Measurements from ENCODE around the gene YIF1A. TPM values are rescaled to one million over a fixed set of nuclear protein-coding genes. Genes with fewer than 3 reads are reported as not detected.
A peak's percentile ranks its signal among the peaks of the same experiment; 100 is the strongest.

Gene YIF1A
- 115 TPM for total RNA-seq (ENCODE audit: unreplicated experiment)
- long read RNA-seq, transcript YIF1A-203 (8 exons, 1,124 nt), result major isoform, 147 of 174 reads
- long read RNA-seq, partial matches to known transcripts, result 9 of 174 reads
- long read RNA-seq, other reads (novel, unspliced or antisense), result 14 of 174 reads

DNA sequence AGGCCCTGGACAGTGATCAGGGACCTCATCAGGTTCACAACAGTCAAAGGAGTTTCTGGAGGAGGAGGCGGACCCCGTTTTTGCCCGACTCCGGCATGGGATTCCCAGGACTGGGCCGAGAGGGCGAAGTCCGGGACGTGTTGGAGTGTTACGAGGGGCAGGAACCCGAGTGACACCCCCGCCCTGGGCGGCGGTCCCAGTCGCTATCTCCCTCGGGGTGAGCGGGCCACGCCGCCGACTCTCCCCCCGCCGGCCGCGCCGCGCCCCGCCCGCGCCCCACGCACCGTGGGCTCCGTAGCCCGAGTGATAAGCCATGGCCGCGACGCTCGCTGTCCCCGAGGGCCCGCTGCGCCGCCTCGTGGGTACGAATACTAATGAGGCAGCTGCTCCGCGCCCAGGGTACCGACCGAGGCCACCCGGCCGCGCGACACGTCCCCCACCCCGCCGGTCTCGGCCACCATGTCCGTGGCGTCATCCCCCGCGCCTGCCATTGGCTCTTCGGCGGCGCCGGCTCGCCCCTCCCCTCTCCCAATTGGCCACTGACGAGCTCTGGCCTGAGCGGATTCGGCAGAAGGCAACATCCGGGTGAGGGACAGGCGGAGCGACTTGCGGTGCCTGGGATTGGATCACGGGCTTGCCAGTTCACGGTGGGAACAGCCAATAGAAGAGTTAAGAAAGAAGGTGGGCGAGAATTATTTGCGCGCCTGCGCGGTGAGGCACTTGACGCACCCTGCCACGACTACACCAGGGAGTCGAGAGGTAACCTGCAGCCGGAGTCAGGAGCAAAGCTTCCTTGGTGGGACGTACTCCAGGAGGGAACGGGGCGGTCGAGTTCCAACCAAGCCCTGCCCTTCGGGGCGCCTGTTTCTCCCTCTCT lies at the start of gene YIF1A:
TSS of gene YIF1A (minus strand) at position 473 of the 877 bp plus-strand sequence. CDS start at position 315, 158 bp downstream.
- H3K36me3 Mint-ChIP-seq (ENCODE audit: unreplicated experiment), result no peaks in the 10 kb centered on the region
- peak; percentile 99 for DNase-seq
- peak within 1 kb of the TSS; percentile 96 for H3K4me3 Mint-ChIP-seq (ENCODE audit: unreplicated experiment)

GRCh38 chr11:66337103-66337899 lies 48.4 kb upstream of the YIF1A start:
- DNase-seq, result peak; percentile 62
- peak overlapping the region; percentile 75 for H3K4me3 Mint-ChIP-seq (ENCODE audit: unreplicated experiment)
- peaks cover 2% of the 10 kb centered on the region for H3K9me3 Mint-ChIP-seq (ENCODE audit: unreplicated experiment)
- TF ChIP-seq, protein P1, sequence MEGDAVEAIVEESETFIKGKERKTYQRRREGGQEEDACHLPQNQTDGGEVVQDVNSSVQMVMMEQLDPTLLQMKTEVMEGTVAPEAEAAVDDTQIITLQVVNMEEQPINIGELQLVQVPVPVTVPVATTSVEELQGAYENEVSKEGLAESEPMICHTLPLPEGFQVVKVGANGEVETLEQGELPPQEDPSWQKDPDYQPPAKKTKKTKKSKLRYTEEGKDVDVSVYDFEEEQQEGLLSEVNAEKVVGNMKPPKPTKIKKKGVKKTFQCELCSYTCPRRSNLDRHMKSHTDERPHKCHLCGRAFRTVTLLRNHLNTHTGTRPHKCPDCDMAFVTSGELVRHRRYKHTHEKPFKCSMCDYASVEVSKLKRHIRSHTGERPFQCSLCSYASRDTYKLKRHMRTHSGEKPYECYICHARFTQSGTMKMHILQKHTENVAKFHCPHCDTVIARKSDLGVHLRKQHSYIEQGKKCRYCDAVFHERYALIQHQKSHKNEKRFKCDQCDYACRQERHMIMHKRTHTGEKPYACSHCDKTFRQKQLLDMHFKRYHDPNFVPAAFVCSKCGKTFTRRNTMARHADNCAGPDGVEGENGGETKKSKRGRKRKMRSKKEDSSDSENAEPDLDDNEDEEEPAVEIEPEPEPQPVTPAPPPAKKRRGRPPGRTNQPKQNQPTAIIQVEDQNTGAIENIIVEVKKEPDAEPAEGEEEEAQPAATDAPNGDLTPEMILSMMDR (IDR thresholded peaks at IDR 0.05; ENCODE audit: partially characterized antibody, unreplicated experiment), result no peak
- H3K27me3 Mint-ChIP-seq (ENCODE audit: unreplicated experiment), result peaks cover 10% of the 10 kb centered on the region
- peak overlapping the region; percentile 93 for H3K27ac Mint-ChIP-seq (ENCODE audit: unreplicated experiment)
- peaks cover 18% of the 10 kb centered on the region for H3K4me1 Mint-ChIP-seq (ENCODE audit: low read depth, unreplicated experiment)
- no peaks in the 10 kb centered on the region for H3K36me3 Mint-ChIP-seq (ENCODE audit: unreplicated experiment)

More for the DNA sequence above, at the start of gene YIF1A:
- Mint-ChIP-seq H3K9me3 (ENCODE audit: unreplicated experiment) (peaks cover 21% of the 10 kb centered on the region), H3K27ac (ENCODE audit: unreplicated experiment) (peak within 1 kb of the TSS; percentile 98), H3K4me1 (ENCODE audit: low read depth, unreplicated experiment) (peaks cover 34% of the 10 kb centered on the region), H3K27me3 (ENCODE audit: unreplicated experiment) (peaks cover 29% of the 10 kb centered on the region)
- TF ChIP-seq, protein P1 (IDR thresholded peaks at IDR 0.05; ENCODE audit: partially characterized antibody, unreplicated experiment), result no peak

GRCh38 chr11:66336234-66337102 lies 47.5 kb upstream of the YIF1A start, which contains the start of gene RIN1:
RIN1 (minus strand) TSS chr11:66336434; CDS start chr11:66336402, 32 bp downstream.
- H3K9me3 Mint-ChIP-seq (ENCODE audit: unreplicated experiment), result no peaks in the 10 kb centered on the region
- TF ChIP-seq, protein P1 (IDR thresholded peaks at IDR 0.05; ENCODE audit: partially characterized antibody, unreplicated experiment), result no peak
- peaks cover 10% of the 10 kb centered on the region for H3K27me3 Mint-ChIP-seq (ENCODE audit: unreplicated experiment)
- H3K4me1 Mint-ChIP-seq (ENCODE audit: low read depth, unreplicated experiment), result peaks cover 18% of the 10 kb centered on the region
- H3K27ac Mint-ChIP-seq (ENCODE audit: unreplicated experiment), result peak within 1 kb of the TSS; percentile 93
- peak; percentile 61 for DNase-seq
- peak within 1 kb of the TSS; percentile 75 for H3K4me3 Mint-ChIP-seq (ENCODE audit: unreplicated experiment)
- H3K36me3 Mint-ChIP-seq (ENCODE audit: unreplicated experiment), result no peaks in the 10 kb centered on the region

- H3K27ac Mint-ChIP-seq (ENCODE audit: unreplicated experiment), result no peak overlapping the region
Measured at GRCh38 chr11:66335531-66336233, 46.7 kb upstream of the YIF1A start.

More at GRCh38 chr11:66335531-66336233, 46.7 kb upstream of the YIF1A start:
- Mint-ChIP-seq H3K4me3 (ENCODE audit: unreplicated experiment) (peak overlapping the region; percentile 55), H3K27me3 (ENCODE audit: unreplicated experiment) (peaks cover 10% of the 10 kb centered on the region), H3K9me3 (ENCODE audit: unreplicated experiment) (no peaks in the 10 kb centered on the region), H3K36me3 (ENCODE audit: unreplicated experiment) (no peaks in the 10 kb centered on the region), H3K4me1 (ENCODE audit: low read depth, unreplicated experiment) (peaks cover 18% of the 10 kb centered on the region)
- TF ChIP-seq, protein P1 (IDR thresholded peaks at IDR 0.05; ENCODE audit: partially characterized antibody, unreplicated experiment), result no peak
- no peak for DNase-seq

All from glutamatergic neuron (in vitro differentiated cells).